Inferior parietal cortex (tissue), 1 donor: ENCODE data around the gene ZNF223.

Experiments
- DNase-seq: peaks from one replicate; pipeline ENCODE4 v3.0.0-alpha.2; 2016; ENCODE audit errors: extremely low spot score

The ZNF223 gene

GRCh38 chr19:44051650-44052402, at the start of gene ZNF223:
Gene ZNF223 (plus strand): TSS chr19:44052036. CDS start chr19:44055177, 3,141 bp downstream.
- peak; percentile 98 for DNase-seq

DNA sequence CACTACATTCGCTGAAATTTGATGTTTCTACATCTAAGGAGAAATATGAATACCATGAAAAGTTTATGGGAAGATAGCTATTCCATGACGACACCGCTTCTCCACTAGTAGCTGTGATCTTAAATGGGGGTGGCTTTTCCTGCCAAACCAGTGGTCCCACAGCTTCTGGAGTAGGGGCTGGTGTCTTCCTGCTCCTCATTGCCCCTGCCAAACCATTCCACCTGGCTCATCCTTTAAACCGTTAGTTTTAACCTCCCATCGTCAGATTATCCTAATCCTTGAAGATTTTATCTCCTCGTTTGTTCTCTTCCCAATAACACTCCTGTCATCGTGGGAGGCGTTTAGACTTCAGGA, 49.6 kb upstream of the ZNF223 start:
- no peak for DNase-seq

- DNase-seq, result peak; percentile 99
Observed at GRCh38 chr19:44002566-44003460, 49.0 kb upstream of the ZNF223 start, which contains the start of gene ZNF230. Gene ZNF230 (plus strand): TSS chr19:44002957. CDS start chr19:44007079, 4,122 bp downstream.

DNA sequence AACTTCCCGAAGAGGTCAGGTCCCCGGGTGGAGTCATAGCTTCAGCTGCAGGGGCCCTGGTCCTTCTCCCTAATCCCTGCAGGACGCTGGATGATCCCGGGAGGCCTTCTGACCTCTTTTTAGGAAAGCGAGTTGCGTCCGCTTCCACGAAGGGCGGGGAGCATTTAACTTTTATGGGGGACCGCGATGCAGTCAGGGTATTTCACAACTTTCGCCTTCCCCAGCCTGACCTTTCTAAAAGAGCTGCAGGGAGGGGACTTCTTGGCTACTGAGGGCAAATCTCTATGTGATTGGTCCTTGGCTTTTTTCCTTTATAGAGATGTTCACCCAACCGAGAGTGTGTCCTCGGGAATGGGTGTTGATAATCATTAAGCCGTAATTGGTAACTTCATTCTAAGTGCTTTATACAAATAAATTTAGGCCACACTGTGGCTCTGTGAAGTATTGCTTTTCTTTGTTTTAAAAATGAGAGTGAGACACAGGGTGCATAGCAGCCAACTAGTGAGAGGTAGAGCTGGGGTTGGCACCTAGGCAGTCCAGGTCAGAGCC, 48.3 kb upstream of the ZNF223 start:
- DNase-seq, result peak; percentile 13

DNA sequence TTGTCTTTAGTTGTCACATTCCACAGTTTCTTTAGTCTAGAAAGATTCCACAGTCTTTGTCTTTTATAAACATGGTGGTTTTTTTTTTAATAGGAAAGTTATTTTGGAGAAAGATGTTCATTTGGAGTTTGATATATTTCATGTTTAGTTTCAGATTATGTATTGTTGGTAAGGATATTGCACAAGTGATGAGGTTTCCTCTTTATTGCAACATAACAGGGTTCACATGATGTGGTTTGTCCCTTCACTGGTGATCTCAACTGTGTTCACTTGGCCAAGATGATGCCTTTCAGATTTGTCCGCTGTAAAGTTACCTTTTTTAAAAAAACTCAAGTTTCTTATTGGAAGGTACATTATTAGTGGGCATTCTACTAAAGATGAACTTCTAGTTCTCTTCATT, 45.9 kb upstream of the ZNF223 start:
- DNase-seq, result no peak

DNA sequence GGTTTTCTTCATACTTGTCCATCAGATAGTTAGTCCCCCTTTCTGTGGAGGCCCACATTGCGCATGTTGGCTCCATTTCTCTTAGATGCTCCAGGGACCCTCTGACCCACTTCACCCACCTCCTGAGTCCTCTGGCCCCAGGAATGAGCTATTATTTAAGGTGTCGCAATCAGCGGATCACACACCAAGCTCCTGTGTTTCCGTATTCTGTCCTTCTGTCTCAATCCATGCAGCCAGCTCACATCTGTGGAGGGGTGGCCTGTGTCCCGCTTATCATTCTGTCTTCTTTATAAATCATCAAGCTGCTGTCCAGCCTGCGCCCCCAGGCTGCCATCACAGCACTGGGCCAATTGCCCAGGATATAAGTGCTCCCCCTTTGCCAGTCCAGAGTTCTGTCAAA, 44.4 kb upstream of the ZNF223 start:
- no peak for DNase-seq

- DNase-seq, result no peak
Observed at GRCh38 chr19:44010468-44010867, 41.4 kb upstream of the ZNF223 start.

GRCh38 chr19:44019498-44019897, 32.3 kb upstream of the ZNF223 start:
- no peak for DNase-seq

DNA sequence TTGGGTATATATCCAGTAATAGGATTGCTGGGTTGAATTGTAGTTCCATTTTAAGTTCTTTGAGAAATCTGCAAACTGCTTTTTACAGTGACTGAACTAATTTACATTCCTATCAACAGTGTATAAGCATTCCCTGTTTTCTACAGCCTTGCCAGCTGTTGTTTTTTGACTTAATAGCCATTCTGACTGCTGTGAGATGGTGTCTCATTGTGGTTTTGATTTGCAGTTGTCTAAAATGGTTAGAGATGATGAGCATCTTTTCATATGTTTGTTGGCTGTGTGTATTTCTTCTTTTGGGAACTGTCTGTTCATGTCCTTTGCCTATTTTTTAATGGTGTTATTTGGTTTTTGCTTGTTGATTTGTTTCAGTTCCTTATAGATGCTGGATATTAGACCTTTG, 30.6 kb upstream of the ZNF223 start:
- DNase-seq, result no peak

- DNase-seq, result no peak
Observed at GRCh38 chr19:44024900-44025216, 27.0 kb upstream of the ZNF223 start.

DNA sequence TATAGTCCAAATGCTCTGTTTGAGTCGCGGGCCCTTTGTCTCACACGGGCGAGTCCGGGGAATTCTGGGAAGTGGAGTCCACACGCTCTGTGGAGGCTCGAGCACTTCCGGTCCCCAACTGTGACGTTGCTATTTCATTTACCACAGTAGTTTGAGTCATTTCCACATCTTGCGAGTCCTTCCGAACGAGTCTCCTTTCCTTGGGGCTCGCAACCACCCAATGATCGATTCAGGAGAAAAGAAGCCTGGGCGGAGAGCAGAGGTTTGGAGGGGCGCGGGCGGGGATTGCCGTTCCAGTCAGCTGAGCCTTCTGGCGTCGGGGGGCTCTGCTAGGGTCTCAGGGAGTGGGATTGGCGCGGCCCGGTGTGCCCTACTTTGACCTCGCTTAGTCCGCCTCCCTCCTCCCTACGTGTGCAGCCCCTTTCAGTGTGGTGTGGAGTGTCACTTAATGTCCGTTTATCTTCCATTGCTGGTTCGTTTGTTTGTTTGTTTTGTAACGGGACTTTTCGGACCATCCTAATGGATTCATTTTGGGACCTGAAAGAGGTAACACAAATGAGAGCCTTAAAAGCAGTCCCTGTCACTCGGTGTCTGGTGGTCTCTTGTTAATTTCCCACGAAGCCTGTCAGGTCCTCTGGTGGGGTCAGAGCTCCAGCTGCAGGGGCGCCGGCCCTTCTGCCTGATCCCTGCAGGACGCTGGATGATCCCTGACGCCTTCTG, 26.5 kb upstream of the ZNF223 start, which contains the start of gene ZNF222:
ZNF222 (plus strand) TSS at position 163 of the 720 bp plus-strand sequence; CDS start at position 221, 58 bp downstream.
- DNase-seq, result peak; percentile 95

- DNase-seq, result no peak
Observed at GRCh38 chr19:44026622-44027021, 25.2 kb upstream of the ZNF223 start.

DNA sequence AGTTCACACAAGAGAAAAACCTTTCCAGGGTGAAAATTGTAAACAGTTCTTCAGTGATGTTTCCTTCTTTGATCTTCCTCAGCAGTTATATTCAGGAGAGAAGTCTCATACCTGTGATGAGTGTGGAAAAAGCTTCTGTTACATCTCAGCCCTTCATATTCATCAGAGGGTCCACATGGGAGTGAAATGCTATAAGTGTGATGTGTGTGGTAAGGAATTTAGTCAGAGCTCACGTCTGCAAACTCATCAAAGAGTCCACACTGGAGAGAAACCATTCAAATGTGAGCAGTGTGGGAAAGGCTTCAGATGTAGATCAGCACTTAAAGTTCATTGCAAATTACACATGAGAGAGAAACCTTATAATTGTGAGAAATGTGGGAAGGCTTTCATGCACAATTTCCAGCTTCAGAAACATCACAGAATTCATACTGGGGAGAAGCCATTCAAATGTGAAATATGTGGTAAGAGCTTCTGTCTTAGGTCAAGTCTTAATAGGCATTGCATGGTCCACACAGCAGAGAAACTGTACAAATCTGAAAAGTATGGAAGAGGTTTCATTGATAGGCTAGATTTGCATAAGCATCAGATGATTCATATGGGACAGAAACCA, 19.7 kb upstream of the ZNF223 start:
- no peak for DNase-seq

DNA sequence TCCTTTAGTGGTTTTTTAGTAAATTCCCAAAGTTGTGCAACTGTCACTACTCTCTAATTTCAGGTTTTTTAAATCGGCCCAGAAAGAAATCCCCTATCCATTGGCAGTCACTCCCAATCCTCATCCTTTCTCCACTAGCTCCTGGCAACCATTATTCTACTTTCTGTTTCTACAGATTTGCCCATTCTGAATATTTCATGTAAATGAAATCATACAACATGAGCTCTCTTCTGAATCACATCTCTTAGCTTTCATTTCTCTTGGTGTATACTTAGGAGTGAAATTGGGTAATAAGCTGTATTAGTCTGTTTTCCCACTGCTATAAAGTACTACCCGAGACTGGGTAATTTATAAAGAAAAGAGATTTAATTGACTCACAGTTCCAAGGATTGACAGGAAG, 9.7 kb upstream of the ZNF223 start:
- DNase-seq, result no peak

DNA sequence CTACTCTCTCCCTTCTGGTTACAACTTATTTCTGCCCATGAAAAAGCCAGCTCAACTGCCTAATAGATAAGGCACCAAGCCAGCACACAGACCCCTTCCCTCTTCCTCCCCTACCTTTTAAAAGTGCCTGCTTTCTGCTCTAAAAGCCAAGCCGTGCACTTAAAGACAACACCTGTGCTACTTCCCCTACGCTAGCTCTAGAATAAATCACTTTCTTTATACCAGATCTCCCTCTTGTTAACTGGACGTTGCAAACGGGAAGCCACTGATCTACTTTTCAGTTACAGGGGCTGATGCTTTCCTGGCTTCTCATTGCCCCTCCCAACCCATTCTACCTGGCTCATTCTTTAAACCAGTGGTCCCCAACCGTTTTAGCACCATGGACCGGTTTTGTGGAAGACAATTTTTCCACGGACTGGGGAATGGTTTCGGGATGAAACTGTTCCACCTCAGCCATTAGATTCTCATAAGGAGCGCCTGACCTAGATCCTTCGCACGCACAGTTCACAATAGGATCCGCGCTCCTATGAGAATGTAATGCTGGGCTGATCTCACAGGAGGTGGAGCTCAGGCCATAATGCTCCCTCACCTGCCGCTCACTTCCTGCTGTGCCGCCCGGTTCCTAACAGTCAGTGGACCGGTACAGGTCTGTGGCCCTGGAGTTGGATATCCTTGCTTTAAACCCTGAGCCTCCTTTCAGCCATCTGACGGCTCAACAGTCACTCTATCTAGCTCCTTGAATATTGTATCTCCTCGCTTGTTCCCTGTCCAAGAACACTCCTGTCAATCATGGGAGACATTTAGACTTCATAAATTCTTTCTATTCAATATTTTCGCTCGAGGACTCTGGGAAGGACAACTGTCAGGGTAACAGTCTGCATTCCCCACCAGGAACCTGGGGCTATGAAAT, 841 bp upstream of the ZNF223 start:
- DNase-seq, result peak; percentile 6

DNA sequence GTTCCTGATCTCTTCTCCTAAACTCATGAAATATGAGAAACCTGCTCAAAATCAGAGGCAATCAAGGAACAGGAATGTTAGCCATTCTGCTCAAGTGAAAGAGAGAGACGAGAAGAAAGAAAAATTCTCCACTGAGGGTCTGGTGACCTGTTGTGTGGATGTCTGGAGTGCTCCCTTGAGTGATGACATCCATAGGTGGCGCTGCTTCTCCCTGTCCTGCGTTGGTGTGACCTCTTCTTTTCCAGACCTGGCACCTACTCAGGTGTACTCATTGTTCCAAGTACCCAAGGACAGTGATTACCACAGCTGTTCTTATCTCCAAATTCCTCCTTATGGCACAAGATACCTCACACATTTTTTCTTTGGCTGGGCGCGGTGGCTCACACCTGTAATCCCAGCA, 4.0 kb downstream of the ZNF223 start:
- DNase-seq, result no peak

DNA sequence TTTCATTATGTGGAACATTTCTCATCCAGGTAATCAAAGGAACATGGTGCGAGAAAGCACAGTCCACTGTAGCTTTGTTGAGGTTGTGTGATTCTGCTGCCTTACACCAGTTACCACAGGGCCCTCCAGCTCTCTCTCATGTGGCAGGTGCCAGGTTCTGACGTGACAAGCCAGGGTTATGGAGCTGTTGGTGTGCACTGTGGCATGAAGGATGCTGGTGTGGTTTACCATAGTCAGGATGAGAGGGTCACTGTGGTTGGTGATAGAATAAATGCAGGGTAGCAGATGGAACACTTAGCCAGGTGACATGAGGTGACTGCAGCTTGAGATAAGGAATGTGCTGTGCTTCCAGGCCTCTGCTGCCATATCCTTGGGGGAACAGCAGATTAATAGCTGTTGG, 7.4 kb downstream of the ZNF223 start:
- DNase-seq, result no peak

GRCh38 chr19:44061038-44061437, 9.2 kb downstream of the ZNF223 start:
- no peak for DNase-seq

- no peak for DNase-seq
Observed at GRCh38 chr19:44066305-44066704, 14.5 kb downstream of the ZNF223 start.

DNA sequence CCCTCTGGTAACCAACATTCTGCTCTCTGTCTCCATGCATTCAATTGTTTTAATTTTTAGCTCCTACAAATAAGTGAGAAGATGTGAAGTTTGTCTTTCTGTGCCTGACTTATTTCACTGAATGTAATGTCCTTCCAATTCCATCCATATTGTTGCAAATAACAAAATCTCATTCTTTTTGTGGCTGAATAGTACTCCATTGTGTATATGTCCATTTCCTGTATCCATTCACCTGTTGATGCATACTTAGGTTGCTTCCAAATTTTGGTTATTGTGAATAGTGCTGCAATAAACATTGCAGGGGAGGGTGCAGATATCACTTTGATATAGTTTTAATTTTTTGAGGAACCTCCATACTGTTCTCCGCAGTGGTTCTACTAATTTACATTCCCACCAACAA, 17.6 kb downstream of the ZNF223 start:
- no peak for DNase-seq
